CD4-positive, alpha-beta T cell treated with Interleukin-17A for 1 hour (primary cell): ENCODE measurements around the gene RABL3.
"Not testable (repeated sequence)": the region's sequence is repeated elsewhere in the genome, so short reads cannot be mapped to it uniquely, and the experiment has no call there.

ENCODE experiments used
- DNase-seq: peaks from one replicate; pipeline ENCODE4 v3.0.0-alpha.2; 2020

RABL3 gene

DNA sequence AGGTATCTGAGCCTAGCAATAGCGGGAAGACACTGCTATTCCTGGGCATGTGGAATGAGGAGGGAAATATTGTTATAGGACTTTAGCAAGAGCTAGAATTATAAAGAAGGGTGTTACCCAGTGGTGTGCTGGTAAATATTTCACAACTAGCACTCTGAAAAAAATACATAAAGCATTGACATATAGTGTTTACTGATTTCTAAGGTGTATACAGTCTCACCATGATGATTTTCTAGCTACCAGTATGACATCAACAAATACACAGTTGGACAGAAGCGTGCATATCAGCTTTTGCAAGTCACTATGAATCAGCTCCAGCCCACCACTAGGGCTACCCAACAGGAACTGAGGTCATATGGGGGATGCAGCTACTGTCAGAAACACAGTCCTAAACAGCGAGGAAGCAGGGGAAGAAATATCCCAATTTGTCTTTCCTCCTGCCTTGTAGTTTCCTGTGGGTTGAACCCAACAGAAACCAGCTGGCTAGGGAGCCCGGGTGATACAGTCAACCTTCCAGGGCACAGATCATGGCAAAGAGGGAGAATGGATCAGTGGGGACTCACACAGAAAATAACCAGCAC, 99.9 kb downstream of the RABL3 start:
- DNase-seq = no peak

DNA sequence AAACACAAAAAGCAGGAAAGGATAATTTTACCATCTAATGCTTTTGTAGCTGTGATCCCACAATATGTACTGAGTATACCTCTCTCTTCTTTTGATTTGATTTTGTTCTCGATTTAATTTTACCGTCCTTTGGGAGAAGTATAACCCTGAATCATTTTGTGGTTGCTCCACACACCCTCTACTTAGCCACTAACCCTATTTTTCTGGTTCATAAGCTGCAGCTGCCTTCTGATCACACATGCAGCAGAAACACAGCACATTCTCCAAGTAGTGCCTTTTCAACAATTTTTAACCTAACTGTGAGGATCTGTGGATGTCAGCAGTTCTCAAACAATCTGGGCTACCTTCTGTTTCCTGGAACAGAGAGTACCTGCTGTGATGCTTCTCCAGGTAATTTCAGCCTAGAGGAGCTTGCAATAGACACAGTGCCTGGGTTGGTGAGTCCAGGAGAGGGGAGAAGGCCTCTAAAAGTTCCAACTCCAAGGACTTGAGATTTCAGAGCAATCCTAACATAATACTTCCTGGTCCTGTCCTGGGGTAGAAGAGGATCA, 100.5 kb downstream of the RABL3 start:
- DNase-seq = no peak

DNA sequence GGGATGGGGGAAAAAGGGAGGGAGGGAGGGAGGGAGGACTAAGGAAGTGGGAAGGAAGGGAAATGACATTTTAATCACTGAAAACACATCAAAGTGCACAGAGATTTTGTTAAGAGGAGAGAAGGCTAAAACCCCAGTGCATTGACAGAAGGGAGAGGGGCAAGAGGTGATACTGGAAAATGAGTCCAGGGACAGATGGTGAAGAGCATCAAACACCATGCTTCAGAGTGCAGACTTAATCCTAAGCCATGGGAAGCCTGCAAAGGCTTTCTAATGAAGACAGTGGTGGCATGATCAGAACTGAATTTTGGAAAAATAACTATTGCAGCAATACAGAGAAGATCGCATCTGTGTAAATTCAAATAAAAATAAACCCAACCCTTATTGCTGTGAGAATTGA, 102.1 kb downstream of the RABL3 start:
- no peak for DNase-seq

DNA sequence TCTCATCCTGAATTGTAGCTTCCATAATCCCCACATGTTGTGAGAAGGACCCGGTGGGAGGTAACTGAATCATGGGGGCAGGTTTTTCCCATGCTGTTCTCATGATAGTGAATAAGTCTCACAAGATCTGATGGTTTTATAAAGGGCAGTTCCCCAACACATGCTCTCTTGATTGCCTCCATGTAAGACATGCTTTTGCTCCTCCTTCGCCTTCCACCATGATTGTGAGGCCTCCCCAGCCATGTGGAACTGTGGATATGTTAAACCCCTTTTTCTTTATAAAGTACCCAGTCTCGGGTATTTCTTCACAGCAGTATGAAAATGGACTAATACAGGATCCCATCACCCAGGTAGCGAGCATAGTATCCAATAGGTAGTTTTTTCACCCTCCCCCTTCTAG, 103.5 kb downstream of the RABL3 start:
- not testable (repeated sequence) for DNase-seq

DNA sequence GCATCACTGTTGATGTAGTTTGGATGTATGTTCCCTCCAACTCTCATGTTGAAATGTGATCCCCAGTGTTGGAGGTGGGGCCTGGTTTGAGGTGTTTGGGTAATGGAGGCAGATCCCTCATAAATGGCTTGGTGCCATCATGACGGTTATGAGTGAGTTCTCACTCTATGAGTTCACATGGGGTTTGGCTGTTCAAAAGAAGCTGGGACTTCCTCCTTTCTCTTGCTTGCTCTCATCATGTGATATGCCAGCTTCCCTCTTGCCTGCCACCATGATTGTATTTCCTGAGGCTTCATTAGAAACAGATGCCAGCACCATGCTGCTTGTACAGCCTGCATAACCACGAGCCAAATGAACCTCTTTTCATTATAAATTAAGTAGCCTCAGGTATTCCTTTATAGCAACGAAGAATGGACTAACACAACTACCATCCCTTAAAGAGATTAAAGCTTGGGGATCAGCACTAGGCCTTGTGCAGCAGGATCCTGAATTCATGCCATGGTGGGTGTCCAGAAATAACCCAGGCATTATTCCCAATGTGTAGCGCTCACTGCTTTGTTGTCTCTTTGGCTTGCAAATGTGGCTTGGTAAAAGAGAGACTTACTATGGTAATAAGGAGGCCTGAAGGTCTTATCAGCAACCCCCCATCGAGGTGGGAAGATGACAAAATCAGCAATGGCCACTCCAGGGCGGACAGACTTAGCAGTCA, 104.3 kb downstream of the RABL3 start:
- DNase-seq = no peak

DNA sequence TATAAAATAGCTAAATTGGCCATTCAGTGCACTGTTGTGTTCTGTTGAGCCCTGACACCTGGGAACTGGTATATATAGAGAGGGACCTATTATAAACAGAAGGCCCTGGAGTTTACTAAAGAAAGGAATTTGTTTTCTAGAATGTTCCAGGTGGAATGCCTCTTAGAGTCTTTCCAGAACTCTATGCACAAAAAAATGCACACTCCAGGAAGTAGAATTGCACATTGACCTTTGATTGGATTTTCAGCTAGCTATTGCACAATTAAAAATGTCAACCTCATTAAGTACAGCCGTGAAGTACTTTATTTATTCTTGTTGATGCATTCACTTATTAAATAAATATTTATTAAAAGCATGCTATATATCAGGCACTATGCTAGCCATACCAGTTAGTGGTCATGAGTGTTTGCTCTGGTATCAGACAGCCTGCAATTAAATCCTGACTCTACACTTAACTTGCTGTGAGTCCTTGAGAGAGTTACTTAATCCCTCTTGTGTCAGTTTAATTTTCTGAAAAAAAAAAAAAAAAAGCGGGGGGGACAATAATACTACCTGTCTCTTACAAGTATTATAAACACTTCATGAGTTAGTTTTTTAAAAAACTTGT, 105.4 kb downstream of the RABL3 start:
- DNase-seq = no peak
